Femur (tissue), 1 donor: ENCODE data around the gene CPED1.
"Not testable (repeated sequence)": the region's sequence is repeated elsewhere in the genome, so short reads cannot be mapped to it uniquely, and the experiment has no call there.

Experiments used
- DNase-seq: peaks from one replicate; pipeline ENCODE4 v3.0.0-alpha.2; 2017

Gene CPED1

DNA sequence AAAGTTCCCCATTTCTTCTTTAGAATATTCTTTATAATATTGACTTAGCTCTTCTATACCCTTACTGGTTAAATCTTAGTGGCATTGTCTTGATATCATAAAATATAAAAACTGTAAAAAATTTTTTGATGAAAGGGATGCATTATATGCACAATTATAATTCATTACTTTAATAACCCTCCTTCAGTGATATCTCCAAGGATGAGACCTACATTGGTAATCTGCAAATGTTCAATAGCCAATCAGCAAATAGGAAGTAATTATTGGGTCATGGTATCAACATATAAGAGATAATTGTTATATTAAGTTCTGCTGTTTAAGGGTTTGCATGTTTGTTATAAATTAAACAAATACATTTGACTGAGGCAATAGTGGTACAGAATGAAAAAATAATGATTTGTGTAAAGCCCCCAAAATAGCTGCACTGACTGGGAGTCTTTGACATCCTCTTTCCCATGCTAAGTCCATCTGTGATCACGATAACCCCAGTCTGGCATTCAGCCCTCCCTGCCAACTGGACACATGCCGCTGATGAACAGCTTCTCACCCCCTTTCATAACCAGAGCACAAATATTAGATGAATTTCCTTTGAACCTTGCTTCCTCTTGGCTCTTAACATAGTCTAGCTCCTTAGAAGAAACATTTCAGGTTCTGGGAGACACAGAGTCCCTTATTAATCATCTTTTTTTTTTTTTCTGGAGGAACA lies 169.5 kb downstream of the CPED1 start:
- DNase-seq = no peak

DNA sequence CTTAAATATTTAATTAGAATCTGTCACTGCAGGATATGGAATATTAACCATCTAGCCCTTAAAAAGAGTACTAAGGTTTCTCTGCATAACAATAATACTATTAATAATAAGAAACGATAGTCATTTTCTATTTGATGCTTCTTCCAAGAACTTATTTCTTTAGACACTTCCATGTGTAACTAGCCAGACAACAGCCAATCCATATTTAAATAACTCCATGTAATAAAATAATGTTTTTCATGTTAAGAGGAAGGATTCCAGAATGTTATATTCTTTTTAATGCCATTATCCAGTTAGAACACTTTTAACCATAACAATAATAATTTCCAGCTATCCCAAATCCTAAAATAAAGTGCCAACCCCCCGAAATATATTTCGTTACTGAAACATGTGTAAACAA lies 170.2 kb downstream of the CPED1 start:
- DNase-seq = no peak

DNA sequence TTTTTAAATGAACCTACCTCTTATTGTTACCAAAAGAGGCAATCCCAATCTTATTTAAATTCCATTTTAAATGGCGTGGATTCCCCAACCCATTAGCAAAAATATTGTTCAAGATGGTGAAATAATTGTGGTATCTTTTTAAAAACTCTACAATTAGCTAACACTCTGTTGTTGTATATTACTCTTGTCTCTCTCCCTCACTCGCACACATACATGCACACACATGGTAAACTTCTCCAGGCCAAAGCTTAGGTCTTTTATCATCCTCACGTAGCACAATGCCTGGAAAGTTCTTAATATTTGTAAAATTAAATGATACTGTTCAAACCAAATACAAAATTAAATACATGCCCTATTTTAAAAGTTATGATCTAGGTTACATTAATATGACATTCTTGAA lies 171.0 kb downstream of the CPED1 start:
- DNase-seq = no peak

DNA sequence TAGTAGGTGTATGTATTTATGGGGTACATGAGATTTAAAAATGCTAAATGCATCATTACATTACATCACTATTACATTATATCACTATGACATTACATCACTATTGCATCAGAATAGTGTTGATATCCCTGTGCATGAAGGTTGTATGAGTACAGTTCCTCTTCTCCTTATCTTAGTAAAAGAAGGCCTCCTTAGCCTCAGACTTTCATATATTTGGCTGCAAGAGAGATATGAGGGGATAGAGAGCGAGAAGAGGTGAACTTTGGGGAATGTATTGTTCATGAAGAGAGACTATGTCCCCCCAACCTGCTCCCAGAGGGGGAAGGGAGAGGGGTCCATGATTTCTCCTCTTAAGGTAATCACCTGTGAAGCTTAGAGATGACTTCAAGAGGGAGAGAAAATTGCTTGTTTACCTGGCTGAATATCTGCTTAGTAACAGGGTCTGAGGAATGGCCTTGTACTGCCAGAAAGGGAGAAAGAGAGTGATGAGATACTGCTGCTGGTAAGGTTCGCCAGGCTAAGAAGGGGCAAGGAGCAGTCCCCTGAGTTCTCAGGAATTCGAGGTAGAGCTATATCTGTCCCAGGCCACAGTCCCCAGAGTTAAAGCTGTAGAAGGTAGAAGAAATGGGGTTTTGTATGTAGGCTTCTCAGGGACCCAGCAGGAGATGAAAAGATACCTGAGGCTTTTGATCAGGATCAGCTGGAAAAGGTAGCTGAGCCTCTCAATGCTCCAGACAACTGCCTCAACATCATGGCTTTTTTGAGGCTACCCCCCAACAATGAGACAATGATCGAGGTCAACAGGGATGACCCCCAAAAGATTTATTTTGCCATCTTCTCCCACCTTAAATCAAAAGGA lies 171.9 kb downstream of the CPED1 start:
- DNase-seq = no peak

DNA sequence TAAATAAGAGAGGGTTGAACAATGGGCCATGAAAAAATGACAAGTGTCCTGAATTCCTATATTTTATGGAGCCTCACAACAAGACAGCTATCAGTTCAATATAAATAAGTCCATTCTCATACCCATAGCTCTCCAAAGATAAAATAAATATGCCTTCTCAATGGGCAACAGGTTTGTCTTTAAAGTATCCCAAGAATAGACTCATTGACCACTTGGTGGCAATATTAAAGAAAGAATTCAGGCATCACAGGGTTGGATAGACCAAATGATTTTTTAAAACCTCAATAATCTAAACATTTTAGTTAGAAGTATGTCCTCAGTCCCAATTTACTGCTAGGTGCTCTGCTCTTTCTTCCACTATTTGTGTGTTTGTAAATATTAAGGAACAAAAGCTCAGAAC lies 175.2 kb downstream of the CPED1 start:
- no peak for DNase-seq

DNA sequence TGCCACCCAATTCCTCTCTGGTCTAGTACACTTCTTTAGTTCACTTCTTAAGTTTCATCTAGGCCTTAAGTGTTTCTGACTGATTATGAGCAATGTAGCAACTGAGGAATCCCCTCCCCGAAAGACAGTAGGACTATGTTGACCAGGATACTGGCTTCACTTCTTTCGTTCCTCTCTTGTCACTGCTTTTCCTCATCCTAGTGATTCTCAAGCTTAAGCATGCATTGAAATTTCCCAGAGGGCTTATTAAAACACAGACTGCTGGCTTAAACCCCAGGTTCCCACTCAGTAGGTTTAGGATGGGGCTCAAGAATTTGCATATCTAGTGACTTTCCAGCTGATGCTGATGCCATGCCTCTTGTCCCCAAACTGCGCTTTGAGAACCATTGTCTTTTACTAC lies 175.7 kb downstream of the CPED1 start:
- DNase-seq = no peak

DNA sequence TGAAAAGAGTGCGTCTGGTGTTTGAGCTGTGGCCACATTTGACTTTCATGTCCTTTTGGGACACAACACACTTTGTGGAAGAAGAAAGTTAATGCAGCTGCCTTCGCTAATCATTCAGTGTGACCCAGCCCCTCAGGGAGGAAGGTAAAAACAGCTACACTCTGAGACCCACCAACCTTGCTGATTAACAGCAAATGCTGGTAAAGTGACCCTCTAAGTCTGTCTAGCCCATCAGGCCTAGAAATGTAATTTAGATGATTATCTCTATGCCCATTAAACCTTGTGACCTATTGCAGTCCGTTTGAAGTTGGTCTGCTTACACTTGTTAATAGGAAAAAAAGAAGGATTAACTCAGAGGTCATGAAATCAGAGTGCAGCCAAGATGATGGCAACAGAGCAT lies 178.4 kb downstream of the CPED1 start:
- no peak for DNase-seq

DNA sequence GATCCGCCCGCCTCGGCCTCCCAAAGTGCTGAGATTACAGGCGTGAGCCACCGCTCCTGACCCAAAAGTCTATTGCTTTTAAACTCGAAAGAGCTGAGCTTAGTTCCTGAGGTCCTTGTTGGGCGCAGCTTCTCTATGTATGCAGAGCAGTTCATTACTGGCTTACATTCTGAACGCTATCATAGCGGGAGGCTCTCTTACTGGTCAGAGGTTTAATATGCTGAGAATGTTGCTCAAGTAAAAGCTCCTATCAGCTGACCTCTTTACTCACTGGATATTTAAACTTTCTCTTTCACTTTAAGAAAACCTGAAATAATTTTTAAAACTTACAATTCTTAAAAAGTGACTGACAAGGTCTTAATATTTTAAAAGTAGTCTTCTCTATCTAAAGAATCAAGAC lies 179.5 kb downstream of the CPED1 start:
- no peak for DNase-seq

DNA sequence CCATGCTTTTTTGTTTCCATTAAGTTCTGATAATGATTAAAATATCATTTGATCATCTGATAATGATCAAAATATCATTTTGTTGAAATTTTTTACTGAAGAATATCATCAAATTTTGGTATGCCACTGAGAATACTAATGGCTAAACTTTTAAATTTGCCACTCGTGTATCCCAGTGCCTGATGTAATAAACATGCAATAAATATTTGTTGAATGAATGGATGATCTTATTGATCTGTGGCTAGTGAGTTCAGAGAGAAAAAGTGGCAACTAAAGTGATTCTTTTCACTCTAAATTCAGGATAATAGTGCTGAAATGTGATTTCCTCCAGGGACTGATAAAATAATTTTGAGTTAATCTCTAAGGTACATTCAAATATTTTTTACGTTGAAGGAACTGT lies 181.0 kb downstream of the CPED1 start:
- no peak for DNase-seq

DNA sequence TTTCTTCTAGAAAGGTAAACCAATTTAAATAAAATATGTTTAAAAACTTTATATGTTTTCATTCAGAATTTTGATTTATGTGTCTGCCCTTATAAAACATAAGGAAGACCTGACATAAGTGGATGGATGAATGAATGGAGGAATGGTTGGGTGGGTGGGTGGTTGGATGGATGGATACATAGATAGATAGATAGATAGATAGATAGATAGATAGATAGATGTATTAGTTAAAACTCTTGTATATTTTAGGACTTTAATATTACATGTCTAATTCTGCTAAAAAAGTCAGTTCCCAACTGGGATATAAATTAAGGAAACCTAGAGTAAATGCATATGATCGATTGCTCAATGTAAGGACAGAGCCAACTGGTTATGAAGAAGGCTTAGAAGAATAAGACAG lies 184.0 kb downstream of the CPED1 start:
- DNase-seq = no peak

DNA sequence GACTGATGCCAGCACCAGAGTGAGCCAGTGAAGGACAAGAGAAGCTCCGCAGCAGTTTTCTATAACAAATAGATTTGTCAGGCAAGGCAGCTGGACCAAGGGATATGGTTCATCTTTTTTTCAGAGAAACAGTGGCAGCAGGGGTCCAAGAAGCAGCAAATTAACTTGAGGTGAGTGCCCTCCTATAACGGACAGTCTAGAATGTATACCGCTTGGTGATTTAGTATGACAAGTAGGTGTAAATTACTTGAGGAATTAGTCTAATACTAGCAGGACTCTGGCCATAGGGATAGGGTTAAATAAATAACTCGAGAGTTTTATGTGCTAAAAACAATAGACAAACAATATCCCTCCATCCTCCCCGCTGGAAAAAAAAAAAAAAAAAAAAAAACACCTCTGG lies 187.3 kb downstream of the CPED1 start:
- no peak for DNase-seq

DNA sequence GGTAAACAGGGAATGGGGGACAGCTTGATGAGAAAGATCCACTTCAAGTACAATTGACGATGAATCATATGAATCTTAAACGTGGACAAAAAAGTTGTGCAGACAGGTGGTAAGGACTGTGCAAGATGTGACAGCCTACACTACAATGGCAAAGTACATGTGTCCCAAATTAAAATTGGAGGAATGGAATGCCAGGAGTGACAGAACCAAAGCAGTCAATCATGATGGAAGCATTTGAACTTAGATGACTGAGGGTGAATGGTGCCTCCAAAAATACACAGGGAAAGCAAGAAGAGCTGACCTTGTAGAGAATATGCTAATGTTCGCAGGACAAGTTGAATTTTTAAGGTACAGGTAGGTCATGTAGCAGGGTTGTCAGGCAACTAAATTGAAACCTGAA lies 189.9 kb downstream of the CPED1 start:
- no peak for DNase-seq

DNA sequence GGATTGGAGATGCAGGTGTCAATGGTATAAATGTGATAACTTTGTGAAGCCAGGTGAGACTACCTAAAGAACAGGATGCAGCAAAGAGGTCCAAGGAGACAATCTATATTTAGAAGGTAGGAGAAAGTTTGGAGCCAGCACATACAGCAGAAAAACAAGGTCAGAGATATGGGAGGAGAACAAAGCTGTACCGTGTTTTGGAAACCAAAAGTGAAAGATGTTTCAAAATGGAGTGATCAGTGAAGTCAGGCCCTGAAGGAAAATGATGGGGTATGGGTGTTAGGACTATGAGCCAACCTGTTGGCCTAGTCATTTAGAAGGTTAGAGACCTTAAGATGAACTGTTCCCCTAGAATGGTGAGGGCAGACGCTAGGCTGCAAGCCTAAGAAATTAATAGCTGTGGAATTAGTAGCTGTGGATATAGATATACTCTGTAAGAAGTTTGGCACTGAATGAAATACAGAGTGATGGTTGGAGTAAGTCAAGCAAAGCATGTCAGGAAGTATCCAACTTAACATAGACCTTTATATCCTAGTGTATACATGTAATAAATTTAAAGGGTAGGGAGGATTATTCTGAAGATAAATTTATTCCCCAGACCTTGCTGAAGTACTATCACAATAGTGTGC lies 190.5 kb downstream of the CPED1 start:
- DNase-seq = no peak

DNA sequence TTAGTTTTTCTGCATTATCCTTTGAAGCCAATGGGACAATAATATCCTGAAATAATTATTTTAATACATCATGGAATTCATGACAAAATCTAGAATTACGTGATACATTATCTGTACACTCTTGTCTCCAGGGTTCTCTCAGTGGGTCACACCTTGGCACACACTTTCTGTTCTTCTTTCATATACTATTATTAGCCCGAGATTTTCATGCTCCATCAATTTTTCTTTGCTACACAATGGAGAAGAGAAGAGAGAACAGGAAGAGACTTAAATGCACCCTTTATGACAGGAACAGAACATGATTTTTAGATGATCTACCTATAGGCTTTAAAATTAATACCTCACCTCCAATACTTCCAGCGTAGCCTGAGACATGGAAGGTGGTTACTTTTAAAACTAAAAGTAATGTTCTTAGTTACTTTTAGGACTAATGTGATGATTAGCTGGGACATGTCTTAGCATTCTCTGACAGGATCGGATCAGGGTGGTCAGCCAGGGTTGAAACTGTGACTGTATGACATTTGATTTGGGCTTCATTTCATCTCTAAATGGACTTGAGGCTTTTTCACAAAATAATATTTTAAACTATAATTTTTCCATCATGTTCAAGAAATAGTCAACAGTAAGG lies 192.0 kb downstream of the CPED1 start:
- no peak for DNase-seq

DNA sequence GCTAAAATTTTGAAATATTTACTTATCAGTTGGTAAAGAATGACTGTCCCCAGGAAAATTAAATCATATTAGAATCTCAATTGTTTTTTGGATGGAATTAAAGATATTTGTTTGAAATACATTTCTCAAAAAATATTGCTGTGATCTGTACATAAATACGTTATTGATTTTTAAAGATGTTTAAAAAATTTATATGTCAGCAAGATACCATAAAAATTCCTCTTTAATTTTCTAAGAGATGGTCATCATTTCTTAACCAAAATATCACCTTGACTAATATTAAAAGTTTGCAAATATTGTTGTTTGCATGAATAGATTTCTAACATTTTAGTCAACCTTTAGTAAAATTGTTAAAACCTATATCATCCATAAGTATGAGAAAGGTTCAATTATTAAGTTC lies 192.8 kb downstream of the CPED1 start:
- no peak for DNase-seq

DNA sequence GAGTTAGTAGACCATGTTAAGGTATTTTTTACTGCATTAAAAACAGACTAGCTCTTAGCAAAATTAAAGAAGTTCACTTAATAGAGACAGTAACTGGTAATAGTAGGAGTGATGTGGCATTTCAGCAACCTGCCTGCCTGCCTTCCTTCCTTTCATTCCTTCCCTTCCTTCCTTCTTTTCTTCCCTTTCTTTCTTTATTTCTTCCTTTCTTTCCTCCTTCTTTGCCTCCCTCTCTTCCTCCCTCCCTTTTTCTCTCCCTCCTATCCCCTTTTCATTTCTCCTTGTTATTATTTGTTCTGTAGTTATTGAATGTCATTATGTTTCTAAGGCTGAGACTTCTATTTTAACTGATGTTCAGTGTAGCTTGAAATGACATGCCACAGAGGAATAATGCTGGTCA lies 193.8 kb downstream of the CPED1 start:
- no peak for DNase-seq

DNA sequence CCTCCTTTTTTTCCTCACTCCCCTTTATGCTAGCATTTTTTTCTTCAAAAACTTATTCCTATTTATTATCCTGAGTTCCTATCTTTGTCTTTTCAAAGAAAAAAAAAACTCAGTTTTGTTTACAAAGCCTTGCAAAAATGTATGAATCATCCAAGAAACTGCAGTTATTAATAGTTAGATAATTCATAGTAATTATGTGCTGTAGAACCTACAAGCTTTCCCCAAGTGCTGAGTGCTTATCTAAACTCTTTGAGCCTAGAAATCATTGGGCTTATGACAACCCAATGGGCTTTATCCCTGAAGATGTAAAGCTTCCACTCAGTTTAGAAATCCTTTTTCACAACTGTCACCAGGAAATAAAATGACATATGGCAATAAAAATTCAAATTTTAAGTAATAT lies 194.4 kb downstream of the CPED1 start:
- no peak for DNase-seq

DNA sequence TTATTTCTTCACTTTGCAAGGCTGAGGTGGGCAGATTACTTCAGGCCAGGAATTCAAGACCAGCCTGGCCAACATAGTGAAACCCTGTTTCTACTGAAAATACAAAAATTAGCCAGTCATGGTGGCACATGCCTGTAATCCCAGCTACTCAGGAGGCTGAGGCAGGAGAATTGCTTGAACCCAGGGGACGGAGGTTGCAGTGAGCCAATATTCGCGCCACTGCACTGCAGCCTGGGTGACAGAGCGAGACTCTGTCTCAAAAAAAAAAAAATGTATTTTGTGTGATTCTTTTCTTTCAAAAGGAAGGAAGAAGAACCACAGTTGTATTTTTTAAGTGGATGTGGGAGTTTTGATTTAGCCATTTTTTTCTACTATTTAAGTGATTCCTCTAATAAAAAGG lies 195.4 kb downstream of the CPED1 start:
- not testable (repeated sequence) for DNase-seq

DNA sequence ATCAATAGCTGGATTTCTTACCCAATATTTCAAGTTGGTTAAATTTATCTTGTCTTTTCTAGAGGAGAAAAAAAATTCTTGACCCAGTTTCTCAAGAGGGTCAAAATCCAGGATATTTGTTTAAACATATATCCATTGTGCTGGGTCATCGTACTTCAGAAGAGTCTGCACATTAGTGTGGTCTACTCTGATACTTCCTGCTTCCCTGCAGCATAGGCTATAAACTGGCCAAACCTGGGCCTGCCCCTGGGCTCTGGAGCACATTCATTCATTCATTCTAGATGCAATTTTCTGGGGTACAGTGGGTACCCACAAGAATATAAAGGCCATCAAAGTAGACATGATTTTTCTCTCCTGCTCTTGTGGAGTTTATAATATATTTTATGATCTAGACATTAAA lies 198.2 kb downstream of the CPED1 start:
- DNase-seq = no peak

DNA sequence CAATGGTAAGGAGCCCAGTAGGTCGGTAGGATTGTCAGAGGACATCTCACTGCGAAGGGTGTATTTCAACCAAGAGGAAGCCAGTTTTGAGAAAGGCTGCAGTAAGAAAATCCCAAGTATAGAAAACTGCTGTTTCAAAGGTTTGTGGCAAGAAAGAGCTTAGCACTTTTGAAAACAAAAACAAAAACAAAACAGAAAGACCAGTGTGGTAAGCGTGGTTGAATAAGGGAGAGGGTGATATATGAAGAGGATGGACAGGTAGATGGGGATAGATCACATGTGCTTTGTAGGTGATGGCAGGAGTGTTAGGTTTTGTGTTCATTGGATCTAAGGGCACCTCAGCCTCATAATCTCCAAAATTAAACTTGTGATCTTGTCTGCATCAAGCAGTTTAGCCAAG lies 198.7 kb downstream of the CPED1 start:
- DNase-seq = no peak

DNA sequence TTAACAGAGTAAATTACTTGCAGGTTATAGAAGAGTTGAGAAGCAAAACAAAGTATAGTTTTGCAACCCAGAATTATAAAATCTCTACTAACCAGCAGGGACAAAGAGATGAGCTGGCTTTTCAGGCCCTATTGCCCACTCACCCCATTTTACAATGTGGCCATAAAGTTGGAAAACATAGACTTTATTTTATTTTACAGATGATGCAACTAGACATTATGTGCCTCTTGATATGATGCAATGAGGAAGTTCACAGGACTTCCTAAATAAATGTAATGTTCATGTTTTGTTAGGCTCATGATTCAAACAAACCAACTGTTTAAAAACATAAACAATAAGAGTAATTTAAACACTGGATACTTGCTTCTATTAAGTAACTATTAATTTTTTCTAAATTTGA lies 199.2 kb downstream of the CPED1 start:
- no peak for DNase-seq

DNA sequence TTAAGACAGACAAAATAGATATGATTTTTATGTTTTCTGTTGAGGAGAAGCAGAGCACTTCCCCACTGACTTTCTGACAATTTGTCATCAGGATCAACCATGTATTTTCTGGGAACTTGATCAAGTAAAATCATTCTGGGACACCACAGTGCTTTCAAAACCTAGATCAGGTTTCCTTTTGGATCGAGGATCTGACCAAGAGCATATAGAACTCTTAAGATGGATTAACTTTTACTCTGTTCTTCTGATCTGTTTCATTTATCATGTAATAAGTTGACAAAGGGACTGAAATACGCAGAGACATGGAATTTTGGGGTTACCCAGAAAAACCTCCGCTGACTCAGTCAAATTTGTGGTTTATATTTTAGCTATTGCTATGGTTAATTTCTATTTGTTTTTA lies 204.3 kb downstream of the CPED1 start:
- DNase-seq = no peak

DNA sequence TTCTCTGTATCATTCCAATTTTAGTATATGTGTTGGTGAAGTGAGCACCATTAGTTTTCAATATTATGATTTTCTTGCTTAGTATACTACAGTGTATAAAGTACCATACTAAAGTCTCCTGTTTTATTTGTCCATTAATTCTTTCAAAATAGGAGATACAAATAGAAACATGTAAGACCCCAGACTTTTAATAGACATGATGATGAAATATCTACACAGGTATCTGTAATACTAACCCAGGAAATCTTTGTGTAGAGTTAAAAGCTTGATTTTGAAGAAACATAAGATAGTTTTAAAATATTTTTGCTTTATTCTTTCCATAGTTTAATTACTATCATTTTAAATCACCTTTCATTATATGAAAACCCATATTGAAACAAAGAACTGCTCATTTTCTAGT lies 206.5 kb downstream of the CPED1 start:
- no peak for DNase-seq

DNA sequence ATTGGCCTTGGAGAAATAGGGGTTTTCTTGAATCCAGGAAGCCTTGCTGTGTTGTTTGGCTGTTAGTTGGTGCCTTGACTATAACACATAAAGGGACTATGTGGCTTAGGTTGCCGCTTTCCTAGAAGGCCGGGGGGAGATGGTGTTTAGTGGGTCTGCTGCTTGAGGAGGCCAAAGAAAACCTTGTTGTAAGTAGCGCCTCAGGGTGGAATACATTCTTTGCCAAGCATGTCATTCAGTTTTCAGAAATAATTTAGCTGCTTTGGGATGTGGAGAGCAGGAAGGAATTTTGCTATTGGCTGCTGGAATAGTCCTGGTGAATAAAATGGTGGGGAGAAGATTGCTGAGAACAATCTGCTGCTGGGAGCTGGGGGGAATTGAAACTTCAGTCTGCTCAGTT lies 207.4 kb downstream of the CPED1 start:
- DNase-seq = peak; percentile 32
